ENCODE data around the gene MTRR.

MTRR gene

DNA sequence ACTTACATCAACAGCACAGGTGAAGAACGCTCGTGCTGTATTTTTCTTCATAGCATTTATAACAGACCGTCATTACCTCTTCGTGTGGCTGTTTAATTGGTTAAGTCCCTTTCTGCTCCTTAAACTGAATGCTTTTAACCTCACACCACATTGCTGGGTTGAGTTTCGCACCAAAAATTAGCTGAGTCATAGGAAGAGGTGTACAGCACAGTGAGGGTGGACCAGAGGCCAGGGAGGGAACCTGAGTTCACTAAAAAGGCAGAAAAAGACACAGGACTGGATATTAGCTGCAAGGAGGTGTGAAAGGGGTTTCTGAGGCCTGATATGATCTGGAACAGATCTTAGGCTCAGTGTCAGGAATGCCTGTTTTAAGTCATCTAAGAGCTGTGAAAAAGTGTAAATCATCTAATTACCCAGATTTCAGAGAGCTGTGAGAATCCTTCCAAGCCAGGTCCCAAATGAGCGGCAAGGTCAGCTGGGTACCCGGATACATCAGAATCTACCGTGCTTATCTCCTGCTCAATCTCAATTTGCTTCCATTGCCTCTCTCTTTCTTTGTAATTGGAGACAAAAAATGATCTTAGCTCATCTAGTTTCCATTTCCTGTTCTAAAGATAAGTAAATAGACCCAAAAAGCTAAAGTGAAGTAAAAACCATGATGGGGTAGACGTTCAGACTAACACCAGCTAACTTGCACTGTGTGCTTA is 10.9 kb upstream of the MTRR start:
- no peak for DNase-seq

DNA sequence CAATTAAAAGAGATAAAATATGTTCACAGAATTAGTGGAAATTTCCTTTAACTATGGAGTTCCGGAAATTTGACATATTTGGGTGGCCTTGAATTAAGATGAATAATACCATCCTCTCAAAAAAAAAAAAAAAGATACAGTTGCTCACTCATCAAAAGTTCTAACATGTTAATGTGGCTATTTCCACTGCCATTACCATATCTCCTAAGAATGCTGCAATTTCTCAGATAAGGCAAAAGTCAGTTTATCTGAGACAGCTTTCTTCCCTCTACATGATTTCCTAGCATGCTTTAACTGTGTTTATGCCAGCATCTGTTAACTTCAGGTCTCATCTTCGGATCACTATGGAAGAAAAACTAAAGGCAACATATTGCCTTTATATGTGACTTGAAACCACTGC is 2.8 kb upstream of the MTRR start:
- no peak for DNase-seq

DNA sequence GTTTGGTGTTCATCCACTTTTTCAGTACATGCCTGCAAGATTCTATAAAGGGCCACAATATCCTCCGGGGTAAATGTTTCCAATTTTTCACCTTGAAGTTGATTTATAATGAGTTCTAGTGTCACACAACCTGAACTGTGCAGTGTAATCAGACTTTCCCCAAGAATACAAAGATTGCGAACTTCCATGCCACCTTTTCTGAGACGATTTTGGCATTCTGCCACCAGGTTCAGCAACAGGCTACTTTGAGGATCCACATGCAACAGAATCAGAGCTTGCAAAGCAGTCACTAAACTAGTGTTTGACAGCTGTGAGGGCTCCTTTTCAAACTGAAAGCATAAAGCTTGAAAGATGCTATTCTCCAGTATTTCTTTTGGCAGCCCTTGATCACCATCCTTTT is 1.7 kb upstream of the MTRR start:
- DNase-seq: no peak

DNA sequence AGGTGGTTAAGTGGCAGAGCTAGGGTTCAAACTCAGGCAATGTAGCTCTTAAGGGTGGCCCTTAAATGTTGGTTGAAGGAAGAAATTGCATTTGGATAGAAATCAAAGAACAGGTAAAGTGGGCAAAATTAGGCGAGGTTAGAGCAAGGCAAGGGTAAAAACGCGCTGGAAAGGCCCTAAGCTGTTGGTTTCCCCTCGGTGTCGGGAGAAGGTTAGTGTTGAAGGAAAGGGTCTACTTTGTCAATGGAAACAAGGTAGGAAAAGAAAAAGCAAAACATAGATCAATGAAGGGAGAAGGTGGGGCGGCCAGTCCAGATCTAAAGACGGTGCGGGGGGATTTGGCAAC is 548 bp upstream of the MTRR start:
- no peak for DNase-seq

DNA sequence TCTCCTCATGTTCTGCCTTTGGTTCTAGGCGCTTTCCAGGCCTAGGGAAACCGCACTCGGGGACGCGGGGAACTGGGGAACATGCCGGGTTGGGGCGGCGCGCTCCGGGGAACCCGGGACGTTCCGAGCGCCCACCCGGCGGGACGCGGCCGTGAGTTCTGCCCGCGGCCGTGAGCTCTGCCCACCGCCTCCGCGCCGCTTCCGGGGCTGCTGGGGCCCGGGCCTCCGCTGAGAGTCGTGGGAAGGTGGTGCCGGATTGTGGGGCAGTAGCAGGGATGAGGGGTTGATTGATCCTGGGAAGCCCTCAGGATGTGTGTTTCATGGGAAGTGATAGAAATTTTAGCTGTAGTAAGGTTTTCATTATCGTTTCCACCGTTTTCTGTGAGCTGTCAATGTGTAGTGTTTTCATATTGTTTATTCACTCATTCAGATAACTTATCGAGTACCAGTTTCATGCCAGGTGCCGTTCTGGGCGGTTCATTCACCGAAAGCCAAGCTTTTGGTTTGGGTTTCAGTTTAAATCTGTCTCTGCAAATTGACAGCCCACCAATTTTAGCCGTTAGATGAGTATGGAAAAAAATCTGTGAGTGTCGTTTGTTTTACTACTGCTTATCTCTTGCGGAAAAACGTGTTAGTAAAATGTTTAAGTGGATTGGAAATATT is 657 bp downstream of the MTRR start:
- DNase-seq: no peak

DNA sequence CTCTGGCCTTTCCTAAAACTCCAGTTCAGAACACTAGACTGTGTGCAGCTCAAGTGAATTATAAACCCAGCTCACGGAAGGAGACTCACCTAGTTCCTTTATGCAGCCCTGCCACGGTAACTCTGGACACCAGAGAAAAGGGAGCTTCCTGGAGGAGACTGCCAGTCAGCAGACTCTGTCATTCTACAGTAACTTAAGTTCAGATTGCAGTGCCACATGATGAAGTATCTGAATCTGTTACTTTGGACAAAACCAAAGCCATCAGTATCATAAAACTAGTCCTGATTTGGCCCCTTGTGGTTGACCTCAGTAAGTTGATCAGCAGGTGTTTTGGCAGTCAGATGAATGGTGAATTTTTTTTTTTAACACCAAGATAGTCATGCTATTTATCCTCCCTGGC is 2.7 kb downstream of the MTRR start:
- DNase-seq: no peak

DNA sequence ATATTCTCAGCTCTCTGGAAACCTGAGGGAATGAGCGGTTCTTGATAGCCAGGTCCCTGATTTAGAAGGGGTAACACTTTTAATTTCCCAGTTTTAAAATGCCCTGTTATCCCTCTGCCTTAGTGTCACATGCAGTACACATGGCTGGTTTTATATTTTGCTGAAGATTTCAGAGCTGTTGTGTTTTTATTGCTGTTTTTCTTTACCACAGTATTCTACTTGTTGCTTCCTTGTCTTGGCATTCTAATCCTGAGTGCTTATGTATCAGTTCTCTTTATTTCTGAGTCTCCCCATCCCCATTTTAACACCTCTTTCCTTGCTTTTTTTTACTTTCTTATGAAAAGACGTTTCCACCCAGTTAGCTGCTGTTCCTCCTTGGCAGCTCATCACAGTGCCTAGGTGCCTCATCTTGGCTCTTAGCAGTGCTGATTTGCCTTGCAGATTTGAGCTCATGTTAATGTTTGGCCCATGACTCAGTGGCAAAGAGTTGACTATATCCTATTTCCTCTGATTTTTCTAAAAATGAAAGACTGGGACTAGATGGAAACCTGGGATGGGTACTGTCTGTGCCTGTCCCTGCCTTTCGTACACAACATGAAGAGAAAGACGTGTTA is 3.7 kb downstream of the MTRR start:
- DNase-seq: no peak

DNA sequence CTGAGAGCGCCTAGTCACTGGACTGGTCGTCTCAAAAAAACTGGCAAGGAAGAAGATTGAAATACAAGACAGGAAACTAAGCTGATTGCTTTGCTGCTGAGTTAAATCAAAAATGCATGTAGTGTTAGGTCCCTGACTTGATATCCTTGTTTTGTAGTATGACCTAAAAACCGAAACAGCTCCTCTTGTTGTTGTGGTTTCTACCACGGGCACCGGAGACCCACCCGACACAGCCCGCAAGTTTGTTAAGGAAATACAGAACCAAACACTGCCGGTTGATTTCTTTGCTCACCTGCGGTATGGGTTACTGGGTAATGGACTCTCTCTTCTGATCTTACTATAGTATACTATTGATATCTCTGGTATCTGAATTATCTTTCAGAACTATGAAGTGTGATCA is 4.3 kb downstream of the MTRR start:
- no peak for DNase-seq

DNA sequence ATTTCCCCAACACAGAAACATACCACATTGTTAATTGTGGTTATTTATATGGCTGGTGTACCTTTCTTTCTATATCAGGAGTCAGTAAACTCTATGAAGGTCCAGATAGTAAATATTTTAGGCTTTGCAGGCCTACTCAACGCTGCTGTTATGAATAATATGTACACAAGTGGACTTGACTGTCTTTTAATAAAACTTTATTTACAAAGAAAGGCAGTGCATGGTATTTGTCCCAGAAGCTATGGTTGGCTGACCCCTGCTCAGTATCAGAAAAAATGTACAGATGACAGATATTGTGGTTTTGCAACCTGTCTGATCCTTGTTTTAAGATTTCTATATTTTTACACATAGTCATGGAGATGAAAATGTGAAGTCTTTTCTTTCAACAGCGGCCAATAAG is 5.7 kb downstream of the MTRR start:
- DNase-seq: no peak

DNA sequence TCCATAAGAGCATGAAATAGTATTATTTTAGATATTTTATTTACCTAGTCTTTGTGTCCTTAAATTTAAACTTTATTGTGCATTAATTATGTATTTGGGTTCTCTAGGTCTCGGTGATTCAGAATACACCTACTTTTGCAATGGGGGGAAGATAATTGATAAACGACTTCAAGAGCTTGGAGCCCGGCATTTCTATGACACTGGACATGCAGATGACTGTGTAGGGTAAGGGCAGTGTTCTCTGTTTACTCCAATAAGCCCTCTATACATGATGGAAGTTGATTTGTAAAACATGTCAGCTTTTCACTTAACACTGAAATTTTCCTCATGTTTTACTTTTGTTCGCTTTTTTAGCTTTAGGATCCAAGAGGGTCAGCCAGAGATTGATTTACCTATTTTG is 6.2 kb downstream of the MTRR start:
- DNase-seq: no peak

DNA sequence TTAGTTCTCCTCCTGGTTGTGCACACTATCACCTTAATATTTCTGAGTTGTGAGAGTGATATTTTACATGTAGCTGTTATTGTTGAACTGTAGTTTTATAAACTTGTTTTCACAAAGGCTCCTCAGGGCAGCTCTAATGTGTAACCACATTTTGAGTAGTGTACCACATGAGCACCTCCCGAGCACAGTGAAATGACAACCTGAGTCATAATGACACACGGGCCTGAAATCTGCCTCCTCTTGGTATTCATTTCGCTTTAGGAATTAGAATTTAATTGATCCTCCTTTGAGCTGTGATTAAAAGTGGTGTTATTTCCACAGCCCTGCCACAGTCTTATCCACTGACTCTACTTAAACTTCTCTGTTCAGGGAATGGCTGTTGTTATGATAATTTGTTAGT is 7.9 kb downstream of the MTRR start:
- no peak for DNase-seq

DNA sequence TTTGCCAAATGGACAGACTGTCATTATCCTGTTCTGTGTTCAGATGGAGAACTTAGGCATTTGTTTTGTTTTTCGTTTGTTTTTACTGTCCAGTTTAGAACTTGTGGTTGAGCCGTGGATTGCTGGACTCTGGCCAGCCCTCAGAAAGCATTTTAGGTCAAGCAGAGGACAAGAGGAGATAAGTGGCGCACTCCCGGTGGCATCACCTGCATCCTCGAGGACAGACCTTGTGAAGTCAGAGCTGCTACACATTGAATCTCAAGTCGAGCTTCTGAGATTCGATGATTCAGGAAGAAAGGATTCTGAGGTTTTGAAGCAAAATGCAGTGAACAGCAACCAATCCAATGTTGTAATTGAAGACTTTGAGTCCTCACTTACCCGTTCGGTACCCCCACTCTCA is 8.9 kb downstream of the MTRR start:
- DNase-seq: no peak

DNA sequence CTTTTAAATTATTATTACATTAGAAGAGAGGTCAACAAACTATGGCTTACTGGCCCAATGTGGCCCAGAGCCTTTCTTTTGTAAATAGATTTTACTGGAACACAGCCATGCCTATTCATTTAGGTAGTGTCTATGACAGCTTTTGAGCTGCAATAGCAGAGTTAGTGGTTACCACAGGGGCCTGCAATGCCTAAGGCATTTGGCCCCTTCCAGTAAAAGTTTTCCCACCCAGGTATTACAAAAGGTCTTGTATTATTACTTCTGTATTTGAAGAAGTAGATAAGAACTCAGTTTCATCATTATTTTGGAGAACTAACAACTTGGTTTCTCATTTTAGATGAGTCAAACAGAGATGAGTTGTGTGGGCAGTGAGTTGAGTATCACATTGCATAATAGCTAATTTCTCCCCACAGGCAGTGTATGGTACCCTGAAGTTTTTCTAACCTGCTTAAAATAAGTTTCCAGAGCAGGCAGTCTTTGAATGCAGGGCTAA is 9.5 kb downstream of the MTRR start:
- DNase-seq: no peak

DNA sequence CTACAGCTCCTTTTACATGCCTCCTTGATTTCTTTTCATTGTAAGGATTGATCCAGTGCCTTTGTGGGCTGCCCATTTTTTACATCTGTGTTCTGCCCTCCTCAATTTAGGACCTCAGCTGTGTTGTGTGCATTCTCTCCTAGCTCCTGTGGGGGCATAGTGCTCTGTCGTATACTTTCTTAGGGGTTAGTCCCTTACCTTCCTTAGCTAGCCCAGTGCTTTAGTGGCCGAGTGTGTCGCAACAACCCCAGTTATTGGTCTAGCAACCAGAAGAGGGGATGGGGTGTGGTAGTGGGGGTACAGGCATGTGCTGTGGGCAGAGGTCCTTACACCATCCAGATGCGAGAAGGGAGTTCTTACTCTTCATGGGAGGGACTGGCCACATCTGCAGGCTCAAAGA is 12.1 kb downstream of the MTRR start:
- no peak for DNase-seq

DNA sequence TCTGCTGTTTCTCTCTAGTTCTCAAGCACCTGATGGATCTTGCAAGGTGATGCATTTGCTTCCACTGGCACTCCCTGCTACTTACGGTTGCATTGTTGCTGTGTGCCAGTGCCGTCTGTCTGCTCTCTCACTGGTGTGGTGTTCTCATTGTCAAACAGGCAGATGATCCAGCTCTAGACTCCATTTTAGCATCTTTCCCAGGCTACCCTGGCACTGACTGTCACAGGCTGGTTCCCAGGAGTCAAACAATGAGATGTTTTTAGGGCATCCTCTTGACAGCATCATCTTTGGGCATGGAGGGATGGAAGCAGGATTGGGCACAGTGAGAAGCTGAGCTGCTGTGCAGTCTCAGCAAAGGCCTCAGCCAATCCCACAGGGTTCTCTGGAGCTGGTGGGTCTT is 12.9 kb downstream of the MTRR start:
- no peak for DNase-seq

DNA sequence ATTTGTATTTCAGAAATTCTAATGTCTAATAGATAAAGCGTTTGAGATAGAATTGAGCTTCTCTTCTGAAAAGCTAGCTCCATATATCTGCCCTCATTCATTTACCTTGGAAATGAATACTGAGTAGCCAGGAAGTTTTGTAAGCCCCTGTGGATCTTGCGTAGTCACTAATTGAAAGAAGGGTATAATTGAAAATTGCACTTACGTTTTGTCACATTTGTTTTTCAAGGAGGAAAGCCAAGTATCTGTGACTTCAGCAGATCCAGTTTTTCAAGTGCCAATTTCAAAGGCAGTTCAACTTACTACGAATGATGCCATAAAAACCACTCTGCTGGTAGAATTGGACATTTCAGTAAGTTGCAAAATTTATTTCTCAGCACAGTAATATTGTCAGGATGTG is 14.0 kb downstream of the MTRR start:
- peak; percentile 21 for DNase-seq

DNA sequence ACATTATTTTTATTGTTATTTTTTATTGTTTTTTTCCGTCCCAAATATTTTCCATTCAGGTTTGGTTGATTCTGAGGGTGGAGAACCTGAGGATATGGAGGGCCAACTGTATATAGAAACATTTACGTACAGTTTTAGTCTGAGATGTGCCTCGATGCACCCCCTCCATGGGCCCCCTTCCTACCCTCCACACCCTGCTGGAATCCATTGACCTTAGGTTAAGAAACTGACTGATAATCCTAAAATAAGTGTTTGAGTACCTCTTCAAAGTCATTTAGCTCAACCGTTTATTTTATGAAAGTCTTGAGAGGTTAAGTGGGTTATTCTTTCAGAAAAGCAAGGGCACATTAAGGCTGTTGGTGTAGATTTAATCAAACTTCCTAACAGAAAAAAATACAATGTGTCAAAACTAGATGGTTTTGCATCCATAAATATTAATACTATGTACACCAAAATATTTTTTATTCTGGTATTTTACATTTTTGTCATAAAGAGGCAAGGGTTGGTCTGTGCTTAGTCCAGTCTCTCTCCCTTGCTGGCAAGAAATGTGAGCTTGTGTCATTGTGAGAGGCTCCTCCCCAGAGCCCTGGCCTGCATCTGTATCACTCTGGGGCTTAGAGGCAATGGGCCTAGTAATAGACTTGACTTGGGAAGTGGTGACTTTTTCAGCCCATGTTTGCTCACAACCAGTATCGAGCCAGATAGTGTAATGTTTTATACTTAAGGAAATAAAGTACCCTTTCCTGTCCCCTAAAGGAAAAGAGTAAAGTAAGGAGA is 15.7 kb downstream of the MTRR start:
- peak; percentile 77 for DNase-seq

DNA sequence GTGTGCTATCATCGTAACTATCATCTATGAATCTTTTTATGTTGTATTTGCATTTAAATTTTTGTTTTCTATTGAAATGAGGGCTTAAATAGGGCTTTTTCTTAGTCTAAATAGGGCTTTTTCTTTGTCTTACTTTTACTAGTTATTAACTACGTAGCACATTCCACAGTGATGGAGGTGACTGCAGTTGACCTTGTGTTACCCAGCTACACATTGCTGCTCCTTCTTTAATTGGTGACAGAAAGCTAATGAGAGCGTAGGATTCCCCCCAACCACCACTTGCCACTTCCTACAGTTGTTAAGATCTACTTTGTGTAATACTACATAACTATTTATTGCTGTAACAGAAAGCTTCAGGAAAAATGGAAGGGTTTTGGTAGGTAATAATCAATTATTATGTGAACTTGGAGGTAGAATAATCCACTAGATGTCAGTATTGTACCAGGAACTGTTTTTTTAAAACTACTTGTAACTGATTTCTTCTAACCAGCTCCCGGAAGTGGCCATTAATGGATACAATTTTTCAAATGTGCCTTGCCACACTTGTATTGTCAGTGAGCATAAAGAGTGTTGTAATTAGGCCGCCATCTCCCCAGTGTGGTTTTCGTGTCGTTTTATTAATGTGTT is 18.0 kb downstream of the MTRR start:
- DNase-seq: peak; percentile 90

DNA sequence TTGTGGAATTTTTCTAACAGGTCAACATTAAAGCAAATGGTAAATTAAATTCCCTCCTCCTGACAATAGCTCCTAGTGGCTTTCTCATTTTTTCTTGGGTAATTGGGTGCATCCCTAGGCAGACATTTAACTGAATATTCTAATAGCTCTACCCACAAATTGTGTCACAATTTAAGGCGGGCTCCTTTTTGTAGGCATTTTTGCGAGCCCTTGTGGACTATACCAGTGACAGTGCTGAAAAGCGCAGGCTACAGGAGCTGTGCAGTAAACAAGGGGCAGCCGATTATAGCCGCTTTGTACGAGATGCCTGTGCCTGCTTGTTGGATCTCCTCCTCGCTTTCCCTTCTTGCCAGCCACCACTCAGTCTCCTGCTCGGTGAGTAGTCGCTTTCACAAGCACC is 20.0 kb downstream of the MTRR start:
- no peak for DNase-seq

DNA sequence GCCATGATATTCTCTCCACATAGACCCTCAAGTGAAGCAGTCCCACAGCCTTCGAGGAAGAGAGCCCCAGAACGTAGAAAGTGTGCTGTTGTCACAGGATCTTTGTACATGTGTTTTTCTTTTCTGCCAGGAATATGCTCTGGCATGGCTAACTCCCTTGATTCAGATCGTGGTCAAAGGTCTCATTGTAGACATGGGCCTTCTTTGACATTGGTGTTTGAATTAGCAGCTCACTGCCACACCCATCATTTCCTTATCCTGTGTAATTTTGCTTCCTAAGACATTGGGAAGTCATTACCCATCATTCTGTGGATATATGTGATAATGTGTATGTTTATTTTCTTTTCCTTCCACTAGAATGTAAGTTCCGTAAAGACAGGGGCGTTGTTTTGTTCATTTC is 25.5 kb downstream of the MTRR start:
- no peak for DNase-seq

DNA sequence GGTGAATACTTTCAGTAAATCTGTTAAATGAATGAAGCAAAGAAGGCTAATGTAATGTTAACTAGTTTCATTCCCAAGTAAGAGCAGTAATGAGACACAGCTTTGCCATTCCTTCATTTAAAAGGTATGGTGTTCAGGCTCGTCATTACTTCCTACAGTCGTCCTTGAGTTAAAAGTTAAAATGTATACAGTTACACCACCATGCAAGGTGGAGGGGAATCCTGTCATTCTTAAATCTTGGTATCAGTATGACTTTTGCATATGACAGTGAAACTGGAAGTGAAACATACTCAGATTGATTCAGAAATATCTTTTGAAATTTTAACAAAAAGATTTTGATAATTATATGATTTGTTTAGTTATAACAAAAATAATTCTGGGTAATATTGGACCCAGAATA is 25.9 kb downstream of the MTRR start:
- no peak for DNase-seq

DNA sequence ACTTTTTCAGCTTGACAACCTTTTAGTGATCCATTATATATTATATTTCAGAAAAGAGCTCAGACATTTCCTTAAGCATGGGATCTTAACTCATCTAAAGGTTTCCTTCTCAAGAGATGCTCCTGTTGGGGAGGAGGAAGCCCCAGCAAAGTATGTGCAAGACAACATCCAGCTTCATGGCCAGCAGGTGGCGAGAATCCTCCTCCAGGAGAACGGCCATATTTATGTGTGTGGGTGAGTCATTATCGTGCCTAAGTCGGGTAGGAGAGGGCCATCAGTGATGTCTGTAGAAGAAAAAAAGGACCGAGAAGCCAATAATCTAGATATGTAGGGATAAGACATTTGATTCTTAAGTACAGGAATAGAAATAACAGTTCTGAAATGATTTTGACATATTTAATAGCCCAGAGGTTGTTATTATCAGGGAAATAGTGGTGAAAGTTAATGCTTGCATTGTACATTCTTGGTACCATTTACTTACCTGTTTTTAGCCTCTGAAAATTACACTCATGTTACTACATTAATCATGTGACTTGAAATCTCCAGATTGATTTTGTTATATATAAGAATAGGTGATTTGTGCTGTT is 28.2 kb downstream of the MTRR start:
- no peak for DNase-seq

DNA sequence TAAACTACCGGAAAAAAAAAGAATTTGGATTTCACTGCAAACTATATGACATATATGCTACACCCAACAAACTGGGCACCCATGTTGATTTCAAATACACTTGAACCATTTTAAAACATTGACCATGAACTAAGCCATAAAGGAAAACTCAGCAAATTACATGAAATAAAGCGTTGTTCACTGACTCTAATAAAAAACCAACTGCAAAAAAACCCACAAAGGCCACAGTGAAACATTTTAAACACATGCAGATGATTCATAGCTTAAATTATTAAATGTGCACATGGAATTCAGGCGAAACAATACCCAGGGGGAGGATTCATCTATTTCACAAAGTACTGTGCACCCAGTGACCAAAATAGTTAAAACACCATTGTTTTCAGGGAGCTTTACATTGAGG is 33.3 kb downstream of the MTRR start:
- no peak for DNase-seq
